Measurements from ENCODE around the gene DSCAML1.

The DSCAML1 gene

GRCh38 chr11:117795638-117796455 lies 1.2 kb downstream of the DSCAML1 start:
- DNase-seq (ENCODE audit: low read depth): no peak
- H3K4me3 ChIP-seq (ENCODE audit: low read depth, low read length): no peak overlapping the region

GRCh38 chr11:117794772-117795629 lies 2.0 kb downstream of the DSCAML1 start:
- H3K4me3 ChIP-seq (ENCODE audit: low read depth, low read length): no peak overlapping the region
- DNase-seq (ENCODE audit: low read depth): no peak

- H3K4me3 ChIP-seq (ENCODE audit: low read depth, low read length): no peak overlapping the region
Measured at GRCh38 chr11:117794135-117794534, 2.9 kb downstream of the DSCAML1 start.

GRCh38 chr11:117793583-117793982 lies 3.4 kb downstream of the DSCAML1 start:
- no peak overlapping the region for H3K4me3 ChIP-seq (ENCODE audit: low read depth, low read length)
- DNase-seq (ENCODE audit: low read depth): no peak

More at GRCh38 chr11:117794135-117794534, 2.9 kb downstream of the DSCAML1 start:
- no peak for DNase-seq (ENCODE audit: low read depth)

- H3K4me3 ChIP-seq (ENCODE audit: low read depth, low read length): no peak overlapping the region
- DNase-seq (ENCODE audit: low read depth): no peak
Measured at GRCh38 chr11:117792992-117793391, 4.0 kb downstream of the DSCAML1 start.

- DNase-seq (ENCODE audit: low read depth): no peak
Measured at GRCh38 chr11:117792241-117792640, 4.8 kb downstream of the DSCAML1 start.

GRCh38 chr11:117790279-117790678 lies 6.7 kb downstream of the DSCAML1 start:
- DNase-seq (ENCODE audit: low read depth): no peak
- no peak overlapping the region for H3K4me3 ChIP-seq (ENCODE audit: low read depth, low read length)

More at GRCh38 chr11:117792241-117792640, 4.8 kb downstream of the DSCAML1 start:
- no peak overlapping the region for H3K4me3 ChIP-seq (ENCODE audit: low read depth, low read length)

GRCh38 chr11:117789241-117789640 lies 7.8 kb downstream of the DSCAML1 start:
- no peak overlapping the region for H3K4me3 ChIP-seq (ENCODE audit: low read depth, low read length)
- DNase-seq (ENCODE audit: low read depth): no peak

GRCh38 chr11:117786135-117786870 lies 10.7 kb downstream of the DSCAML1 start:
- no peak overlapping the region for H3K4me3 ChIP-seq (ENCODE audit: low read depth, low read length)
- no peak for DNase-seq (ENCODE audit: low read depth)

GRCh38 chr11:117782101-117782500 lies 14.9 kb downstream of the DSCAML1 start:
- DNase-seq (ENCODE audit: low read depth): no peak
- H3K4me3 ChIP-seq (ENCODE audit: low read depth, low read length): no peak overlapping the region

GRCh38 chr11:117781627-117782026 lies 15.4 kb downstream of the DSCAML1 start:
- H3K4me3 ChIP-seq (ENCODE audit: low read depth, low read length): no peak overlapping the region
- DNase-seq (ENCODE audit: low read depth): no peak

- H3K4me3 ChIP-seq (ENCODE audit: low read depth, low read length): no peak overlapping the region
- no peak for DNase-seq (ENCODE audit: low read depth)
Measured at GRCh38 chr11:117780456-117780855, 16.6 kb downstream of the DSCAML1 start.

- DNase-seq (ENCODE audit: low read depth): no peak
- H3K4me3 ChIP-seq (ENCODE audit: low read depth, low read length): no peak overlapping the region
Measured at GRCh38 chr11:117774553-117774952, 22.5 kb downstream of the DSCAML1 start.

GRCh38 chr11:117772360-117772759 lies 24.7 kb downstream of the DSCAML1 start:
- no peak for DNase-seq (ENCODE audit: low read depth)

GRCh38 chr11:117771841-117772240 lies 25.2 kb downstream of the DSCAML1 start:
- no peak for DNase-seq (ENCODE audit: low read depth)
- H3K4me3 ChIP-seq (ENCODE audit: low read depth, low read length): no peak overlapping the region

More at GRCh38 chr11:117772360-117772759, 24.7 kb downstream of the DSCAML1 start:
- H3K4me3 ChIP-seq (ENCODE audit: low read depth, low read length): no peak overlapping the region

- DNase-seq (ENCODE audit: low read depth): no peak
- H3K4me3 ChIP-seq (ENCODE audit: low read depth, low read length): no peak overlapping the region
Measured at GRCh38 chr11:117771197-117771596, 25.8 kb downstream of the DSCAML1 start.

GRCh38 chr11:117770061-117770460 lies 27.0 kb downstream of the DSCAML1 start:
- H3K4me3 ChIP-seq (ENCODE audit: low read depth, low read length): no peak overlapping the region
- no peak for DNase-seq (ENCODE audit: low read depth)

- no peak for DNase-seq (ENCODE audit: low read depth)
- H3K4me3 ChIP-seq (ENCODE audit: low read depth, low read length): no peak overlapping the region
Measured at GRCh38 chr11:117769533-117769932, 27.5 kb downstream of the DSCAML1 start.

- DNase-seq (ENCODE audit: low read depth): no peak
- H3K4me3 ChIP-seq (ENCODE audit: low read depth, low read length): no peak overlapping the region
Measured at GRCh38 chr11:117768506-117768905, 28.5 kb downstream of the DSCAML1 start.

GRCh38 chr11:117767071-117767470 lies 29.9 kb downstream of the DSCAML1 start:
- H3K4me3 ChIP-seq (ENCODE audit: low read depth, low read length): no peak overlapping the region
- DNase-seq (ENCODE audit: low read depth): no peak
